Vagina (tissue), 2 donors: Measurements from ENCODE around the gene ARHGAP32.

Experiments used
- POLR2A ChIP-seq, 2 donors: fragments of 450-650 bp; IDR thresholded peaks; one replicate each; pipeline ENCODE4 v1.6.1; 2017; ENCODE audit warnings: antibody characterized with exemption in 2 of 2, mild to moderate bottlenecking in 2 of 2, moderate library complexity in 2 of 2
- POLR2AphosphoS5 ChIP-seq, 2 donors: sonication (generic); formaldehyde crosslinking; IDR thresholded peaks; one replicate each; pipeline ENCODE4 v1.9.0; 2017; ENCODE audit warnings: antibody characterized with exemption in 2 of 2, mild to moderate bottlenecking in 2 of 2, low read depth in 1 of 2; ENCODE audit not compliant: insufficient read depth in 1 of 2
- TF ChIP-seq, protein P1 (sequence below), 3 experiments: fragments of 450-650 bp in 2 of 3; fragments of 200-600 bp in 1 of 3; sonication (generic) in 1 of 3; IDR thresholded peaks; one replicate each; pipeline ENCODE4 v1.5.1; 2017 to 2019; ENCODE audit warnings: antibody characterized with exemption in 3 of 3, mild to moderate bottlenecking in 2 of 3, moderate library complexity in 2 of 3

DNA sequence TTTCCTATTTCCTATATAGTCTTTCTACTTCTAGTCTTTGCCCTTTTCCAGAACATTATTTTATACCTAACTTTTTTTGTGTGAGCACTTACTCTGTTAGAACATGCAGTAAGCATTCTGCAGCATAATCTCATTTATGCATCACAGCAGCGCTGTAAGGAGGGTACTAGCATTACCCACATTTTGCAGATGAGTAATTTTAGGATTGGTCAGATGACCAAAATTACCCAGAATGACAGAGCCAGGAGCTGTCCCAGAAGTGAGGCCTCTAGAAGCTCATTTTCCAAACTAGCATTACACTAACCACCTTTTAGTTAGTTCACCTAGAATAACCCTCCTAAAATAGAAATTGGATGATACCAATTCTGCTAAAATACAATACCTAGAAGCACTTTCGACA lies 47.1 kb upstream of the ARHGAP32 start:
- TF ChIP-seq POLR2A (IDR thresholded peaks at IDR 0.05) = no peak
- TF ChIP-seq, protein P1, sequence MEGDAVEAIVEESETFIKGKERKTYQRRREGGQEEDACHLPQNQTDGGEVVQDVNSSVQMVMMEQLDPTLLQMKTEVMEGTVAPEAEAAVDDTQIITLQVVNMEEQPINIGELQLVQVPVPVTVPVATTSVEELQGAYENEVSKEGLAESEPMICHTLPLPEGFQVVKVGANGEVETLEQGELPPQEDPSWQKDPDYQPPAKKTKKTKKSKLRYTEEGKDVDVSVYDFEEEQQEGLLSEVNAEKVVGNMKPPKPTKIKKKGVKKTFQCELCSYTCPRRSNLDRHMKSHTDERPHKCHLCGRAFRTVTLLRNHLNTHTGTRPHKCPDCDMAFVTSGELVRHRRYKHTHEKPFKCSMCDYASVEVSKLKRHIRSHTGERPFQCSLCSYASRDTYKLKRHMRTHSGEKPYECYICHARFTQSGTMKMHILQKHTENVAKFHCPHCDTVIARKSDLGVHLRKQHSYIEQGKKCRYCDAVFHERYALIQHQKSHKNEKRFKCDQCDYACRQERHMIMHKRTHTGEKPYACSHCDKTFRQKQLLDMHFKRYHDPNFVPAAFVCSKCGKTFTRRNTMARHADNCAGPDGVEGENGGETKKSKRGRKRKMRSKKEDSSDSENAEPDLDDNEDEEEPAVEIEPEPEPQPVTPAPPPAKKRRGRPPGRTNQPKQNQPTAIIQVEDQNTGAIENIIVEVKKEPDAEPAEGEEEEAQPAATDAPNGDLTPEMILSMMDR (IDR thresholded peaks at IDR 0.05) = no peak
- TF ChIP-seq POLR2AphosphoS5 (IDR thresholded peaks at IDR 0.05; ENCODE audit: insufficient read depth in 1 of 2, low read depth in 1 of 2) = no peak
